Transverse colon (tissue), 3 donors: ENCODE measurements around the gene MYL12A.

Source experiments
- POLR2A ChIP-seq: fragments of 450-650 bp; IDR thresholded peaks from one replicate; pipeline ENCODE4 v1.6.1; 2016; ENCODE audit warnings: antibody characterized with exemption, mild to moderate bottlenecking, moderate library complexity
- TF ChIP-seq, protein P1 (sequence below), 5 experiments: fragments of 200-600 bp in 3 of 5; fragments of 450-650 bp in 2 of 5; sonication (generic) in 3 of 5; IDR thresholded peaks; 1 replicate in 2 of 5; 2 replicates in 3 of 5; pipeline ENCODE4 v1.5.1; 2016 to 2017; ENCODE audit warnings: antibody characterized with exemption in 5 of 5, inconsistent platforms in 3 of 5, mild to moderate bottlenecking in 2 of 5, moderate library complexity in 1 of 5

DNA sequence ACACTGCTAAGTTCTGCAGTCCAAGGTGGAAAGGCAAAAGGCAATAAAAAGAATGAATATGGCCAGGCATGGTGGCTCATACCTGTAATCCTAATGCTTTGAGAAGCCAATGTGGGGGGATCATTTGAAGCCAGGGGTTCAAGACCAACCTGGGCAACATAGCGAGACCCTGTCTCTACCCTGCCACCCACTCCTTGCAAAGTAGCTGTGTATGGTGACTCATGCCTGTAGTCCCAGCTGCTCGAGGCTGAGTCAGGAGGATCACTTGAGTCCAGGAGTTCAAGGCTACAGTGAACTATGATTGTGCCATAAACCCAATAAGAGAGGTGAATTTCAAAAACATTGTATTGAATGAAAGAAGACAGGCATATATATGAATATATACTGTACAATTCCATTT is 16.8 kb downstream of the MYL12A start:
- TF ChIP-seq, protein P1, sequence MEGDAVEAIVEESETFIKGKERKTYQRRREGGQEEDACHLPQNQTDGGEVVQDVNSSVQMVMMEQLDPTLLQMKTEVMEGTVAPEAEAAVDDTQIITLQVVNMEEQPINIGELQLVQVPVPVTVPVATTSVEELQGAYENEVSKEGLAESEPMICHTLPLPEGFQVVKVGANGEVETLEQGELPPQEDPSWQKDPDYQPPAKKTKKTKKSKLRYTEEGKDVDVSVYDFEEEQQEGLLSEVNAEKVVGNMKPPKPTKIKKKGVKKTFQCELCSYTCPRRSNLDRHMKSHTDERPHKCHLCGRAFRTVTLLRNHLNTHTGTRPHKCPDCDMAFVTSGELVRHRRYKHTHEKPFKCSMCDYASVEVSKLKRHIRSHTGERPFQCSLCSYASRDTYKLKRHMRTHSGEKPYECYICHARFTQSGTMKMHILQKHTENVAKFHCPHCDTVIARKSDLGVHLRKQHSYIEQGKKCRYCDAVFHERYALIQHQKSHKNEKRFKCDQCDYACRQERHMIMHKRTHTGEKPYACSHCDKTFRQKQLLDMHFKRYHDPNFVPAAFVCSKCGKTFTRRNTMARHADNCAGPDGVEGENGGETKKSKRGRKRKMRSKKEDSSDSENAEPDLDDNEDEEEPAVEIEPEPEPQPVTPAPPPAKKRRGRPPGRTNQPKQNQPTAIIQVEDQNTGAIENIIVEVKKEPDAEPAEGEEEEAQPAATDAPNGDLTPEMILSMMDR (IDR thresholded peaks at IDR 0.05): no peak
- no peak for TF ChIP-seq POLR2A
